Measurements from ENCODE around the gene MYZAP. TPM values are rescaled to one million over a fixed set of nuclear protein-coding genes. Genes with fewer than 3 reads are reported as not detected.
A peak's percentile ranks its signal among the peaks of the same experiment; 100 is the strongest.

Gene MYZAP
- polyA plus RNA-seq, 1 experiment, result not detected

DNA sequence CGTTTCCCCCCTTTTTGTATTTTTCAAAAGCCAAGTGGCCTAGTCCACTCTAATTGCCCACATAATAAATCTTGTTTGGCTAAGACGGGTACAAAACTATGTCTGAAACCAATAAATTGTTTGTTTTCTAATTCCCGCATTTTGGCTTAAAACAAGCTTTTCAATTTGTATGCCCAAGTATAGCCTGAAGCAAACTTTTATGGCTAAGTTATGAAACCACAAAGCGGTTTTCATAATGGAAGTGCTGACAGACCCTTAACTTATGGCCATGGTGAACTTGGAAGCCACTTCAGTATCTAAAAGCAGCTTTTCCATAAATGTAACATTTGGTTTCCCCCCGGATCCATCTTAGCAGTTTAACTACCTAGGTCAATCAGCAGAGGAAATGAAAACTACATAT is 84.9 kb downstream of the MYZAP start:
- POLR2A ChIA-PET, result no interaction called here
- H3K27me3 ChIP-seq (ENCODE audit: control insufficient read depth, insufficient read depth, low read length), result peaks cover 2% of the 10 kb centered on the region

DNA sequence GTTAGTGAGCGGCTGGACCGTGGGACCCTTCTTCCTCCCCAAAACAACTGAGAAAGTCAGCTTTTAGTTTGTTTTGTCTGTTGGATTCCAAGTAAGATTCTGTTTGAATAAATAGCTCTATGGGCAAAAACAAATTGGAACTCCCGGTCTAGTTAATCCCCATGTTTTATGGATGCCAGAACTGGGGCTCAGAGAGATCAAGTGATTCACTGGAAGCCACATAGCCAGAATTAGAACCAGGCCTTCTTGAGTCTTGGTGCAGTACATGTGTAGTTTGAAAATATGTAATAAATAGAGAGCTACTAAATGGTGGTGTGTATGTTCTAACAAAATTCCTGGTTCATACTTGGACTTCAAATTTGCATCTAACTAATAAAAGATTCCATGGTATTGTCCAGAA is 85.5 kb downstream of the MYZAP start:
- TF ChIP-seq, protein P1, sequence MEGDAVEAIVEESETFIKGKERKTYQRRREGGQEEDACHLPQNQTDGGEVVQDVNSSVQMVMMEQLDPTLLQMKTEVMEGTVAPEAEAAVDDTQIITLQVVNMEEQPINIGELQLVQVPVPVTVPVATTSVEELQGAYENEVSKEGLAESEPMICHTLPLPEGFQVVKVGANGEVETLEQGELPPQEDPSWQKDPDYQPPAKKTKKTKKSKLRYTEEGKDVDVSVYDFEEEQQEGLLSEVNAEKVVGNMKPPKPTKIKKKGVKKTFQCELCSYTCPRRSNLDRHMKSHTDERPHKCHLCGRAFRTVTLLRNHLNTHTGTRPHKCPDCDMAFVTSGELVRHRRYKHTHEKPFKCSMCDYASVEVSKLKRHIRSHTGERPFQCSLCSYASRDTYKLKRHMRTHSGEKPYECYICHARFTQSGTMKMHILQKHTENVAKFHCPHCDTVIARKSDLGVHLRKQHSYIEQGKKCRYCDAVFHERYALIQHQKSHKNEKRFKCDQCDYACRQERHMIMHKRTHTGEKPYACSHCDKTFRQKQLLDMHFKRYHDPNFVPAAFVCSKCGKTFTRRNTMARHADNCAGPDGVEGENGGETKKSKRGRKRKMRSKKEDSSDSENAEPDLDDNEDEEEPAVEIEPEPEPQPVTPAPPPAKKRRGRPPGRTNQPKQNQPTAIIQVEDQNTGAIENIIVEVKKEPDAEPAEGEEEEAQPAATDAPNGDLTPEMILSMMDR (IDR thresholded peaks at IDR 0.05; ENCODE audit: low read depth, low read length), result no peak
- DNase-seq (ENCODE audit: low read depth, low spot score), result no peak
- CTCF ChIA-PET, result interaction anchor here (0.7 kb wide), 1 partner anchor 9 kb away, joined by 3 read pairs; no protein-coding TSS in a partner anchor
- POLR2A ChIA-PET, result no interaction called here
- H3K9me3 ChIP-seq (ENCODE audit: control insufficient read depth, insufficient read depth, low read length), result no peaks in the 10 kb centered on the region
- H3K27me3 ChIP-seq (ENCODE audit: control insufficient read depth, insufficient read depth, low read length), result peaks cover 2% of the 10 kb centered on the region
- no peak overlapping the region for H3K27ac ChIP-seq (ENCODE audit: low read depth, low read length)
- H3K4me3 ChIP-seq (ENCODE audit: low read depth, low read length), result no peak overlapping the region

More for the DNA sequence above, 84.9 kb downstream of the MYZAP start:
- TF ChIP-seq, protein P1 (IDR thresholded peaks at IDR 0.05; ENCODE audit: low read depth, low read length), result no peak
- CTCF ChIA-PET, result interaction anchor here (1.1 to 1.8 kb wide), 2 partner anchors 10 to 184 kb away, joined by 3 to 6 read pairs; no protein-coding TSS in a partner anchor
- Histone ChIP-seq H3K27ac (ENCODE audit: low read depth, low read length) (no peak overlapping the region), H3K4me3 (ENCODE audit: low read depth, low read length) (no peak overlapping the region), H3K9me3 (ENCODE audit: control insufficient read depth, insufficient read depth, low read length) (no peaks in the 10 kb centered on the region)
- no peak for DNase-seq (ENCODE audit: low read depth, low spot score)

DNA sequence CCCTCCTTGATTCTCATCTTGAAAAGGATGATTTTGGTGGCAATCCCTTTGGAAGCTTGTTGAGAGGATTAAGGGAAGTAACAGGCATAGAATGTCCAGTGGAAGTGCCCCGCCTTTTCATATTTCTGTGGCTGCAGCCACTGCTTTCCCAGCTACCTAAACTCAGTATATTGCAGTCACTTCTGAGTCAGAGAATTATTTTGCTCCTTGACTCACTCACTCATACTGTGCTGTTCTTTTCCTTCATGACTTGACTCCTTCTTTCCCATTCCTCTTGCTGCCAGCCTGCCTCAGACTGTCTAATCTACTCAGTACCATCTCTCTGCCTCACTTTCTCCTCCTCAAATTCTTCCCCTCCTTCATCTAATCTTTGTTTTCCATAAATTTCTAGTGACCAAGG is 88.3 kb downstream of the MYZAP start:
- peak overlapping the region; percentile 2 for H3K27ac ChIP-seq (ENCODE audit: low read depth, low read length)
- POLR2A ChIA-PET, result no interaction called here
- no peaks in the 10 kb centered on the region for H3K9me3 ChIP-seq (ENCODE audit: control insufficient read depth, insufficient read depth, low read length)
- H3K27me3 ChIP-seq (ENCODE audit: control insufficient read depth, insufficient read depth, low read length), result no peaks in the 10 kb centered on the region
- no peak overlapping the region for H3K4me3 ChIP-seq (ENCODE audit: low read depth, low read length)
- CTCF ChIA-PET, result no interaction called here
- TF ChIP-seq, protein P1 (IDR thresholded peaks at IDR 0.05; ENCODE audit: low read depth, low read length), result no peak
- no peak for DNase-seq (ENCODE audit: low read depth, low spot score)

DNA sequence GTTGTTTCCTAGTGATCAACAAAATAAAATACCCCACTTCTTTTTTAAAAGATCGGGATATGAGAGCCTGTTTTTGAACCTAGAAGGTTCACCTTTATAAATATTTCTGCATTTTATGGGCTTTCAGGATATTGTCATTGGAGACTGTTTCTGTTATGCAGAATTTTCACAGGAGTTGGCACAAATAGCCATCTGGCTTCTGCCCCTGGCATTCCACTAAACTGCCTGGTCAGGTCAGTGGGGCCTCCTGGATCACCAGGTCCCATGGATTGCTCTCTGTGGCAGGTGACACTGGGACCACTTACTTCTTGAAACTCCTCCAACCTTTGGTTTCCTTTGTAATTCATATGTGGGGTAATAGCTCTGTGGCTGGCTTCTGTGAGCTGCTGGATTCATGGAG is 89.3 kb downstream of the MYZAP start:
- DNase-seq (ENCODE audit: low read depth, low spot score), result no peak
- Histone ChIP-seq H3K27ac (ENCODE audit: low read depth, low read length) (no peak overlapping the region), H3K9me3 (ENCODE audit: control insufficient read depth, insufficient read depth, low read length) (no peaks in the 10 kb centered on the region), H3K27me3 (ENCODE audit: control insufficient read depth, insufficient read depth, low read length) (no peaks in the 10 kb centered on the region), H3K4me3 (ENCODE audit: low read depth, low read length) (no peak overlapping the region)
- CTCF ChIA-PET, result interaction anchor here (1.5 kb wide), 1 partner anchor 12 kb away, joined by 4 read pairs; no protein-coding TSS in a partner anchor
- POLR2A ChIA-PET, result no interaction called here
- TF ChIP-seq, protein P1 (IDR thresholded peaks at IDR 0.05; ENCODE audit: low read depth, low read length), result no peak

DNA sequence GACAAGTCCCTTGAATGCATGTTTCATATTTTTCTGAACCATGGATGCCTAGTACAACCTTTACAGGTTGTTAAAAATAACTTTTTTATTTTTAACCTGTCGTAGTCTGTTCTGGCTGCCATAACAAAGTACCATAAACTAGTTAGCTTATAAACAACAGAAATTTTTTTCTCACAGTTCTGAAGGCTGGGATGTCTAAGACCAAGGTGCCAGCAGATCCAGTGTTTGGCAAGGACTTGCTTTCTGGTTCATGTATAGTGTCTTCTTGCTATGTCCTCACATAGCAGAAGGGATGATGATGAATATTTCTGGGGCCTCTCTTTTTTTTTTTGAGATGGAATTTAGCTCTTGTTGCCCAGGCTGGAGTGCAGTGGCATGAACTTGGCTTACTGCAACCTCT is 91.8 kb downstream of the MYZAP start:
- Histone ChIP-seq H3K27ac (ENCODE audit: low read depth, low read length) (no peak overlapping the region), H3K4me3 (ENCODE audit: low read depth, low read length) (no peak overlapping the region), H3K27me3 (ENCODE audit: control insufficient read depth, insufficient read depth, low read length) (no peaks in the 10 kb centered on the region), H3K9me3 (ENCODE audit: control insufficient read depth, insufficient read depth, low read length) (no peaks in the 10 kb centered on the region)
- no peak for DNase-seq (ENCODE audit: low read depth, low spot score)
- TF ChIP-seq, protein P1 (IDR thresholded peaks at IDR 0.05; ENCODE audit: low read depth, low read length), result no peak
- ChIA-PET POLR2A (interaction anchor here (0.6 kb wide), 1 partner anchor 136 kb away, joined by 5 read pairs; no protein-coding TSS in a partner anchor), CTCF (no interaction called here)

All from AG04450 (cell line).